Measurements from ENCODE around the gene HCAR2.
"Not testable (repeated sequence)": the region's sequence is repeated elsewhere in the genome, so short reads cannot be mapped to it uniquely, and the experiment has no call there.

The HCAR2 gene

GRCh38 chr12:122702890-122703611 is at the start of gene HCAR2:
HCAR2 (minus strand) TSS chr12:122703357; CDS start chr12:122703283, 74 bp downstream.
- H3K27ac Mint-ChIP-seq: not testable (repeated sequence)

GRCh38 chr12:122752464-122753318 is 49.5 kb upstream of the HCAR2 start, which contains the start of gene DENR:
DENR (plus strand) TSS chr12:122752824; CDS start chr12:122753702, 878 bp downstream.
- Mint-ChIP-seq H3K4me3 (peak within 1 kb of the TSS; percentile 97), H3K36me3 (peaks cover 26% of the 10 kb centered on the region), H3K9me3 (no peaks in the 10 kb centered on the region), H3K27ac (peak within 1 kb of the TSS; percentile 95), H3K27me3 (no peaks in the 10 kb centered on the region), H3K4me1 (peaks cover 46% of the 10 kb centered on the region)
- peak; percentile 86 for ATAC-seq (ENCODE audit: low read depth)
- peak; percentile 99 to 100 for DNase-seq (ENCODE audit: low spot score in 2 of 2)

More at GRCh38 chr12:122702890-122703611, at the start of gene HCAR2:
- H3K4me3 Mint-ChIP-seq; ATAC-seq (ENCODE audit: low read depth); H3K4me1 Mint-ChIP-seq; H3K27me3 Mint-ChIP-seq; H3K9me3 Mint-ChIP-seq; DNase-seq (ENCODE audit: low spot score in 2 of 2); H3K36me3 Mint-ChIP-seq: not testable (repeated sequence)

- ATAC-seq (ENCODE audit: low read depth); DNase-seq (ENCODE audit: low spot score in 2 of 2); H3K9me3 Mint-ChIP-seq; H3K27me3 Mint-ChIP-seq: not testable (repeated sequence)
- peak overlapping the region; percentile 97 for H3K4me3 Mint-ChIP-seq
- peaks cover 33% of the 10 kb centered on the region for H3K4me1 Mint-ChIP-seq
- peaks cover 15% of the 10 kb centered on the region for H3K36me3 Mint-ChIP-seq
- H3K27ac Mint-ChIP-seq: peak overlapping the region; percentile 95
These were observed 47.8 kb upstream of the HCAR2 start for GRCh38 chr12:122750781-122751515.

GRCh38 chr12:122749569-122750332 is 46.6 kb upstream of the HCAR2 start:
- ATAC-seq (ENCODE audit: low read depth): no peak
- no peaks in the 10 kb centered on the region for H3K27me3 Mint-ChIP-seq
- H3K36me3 Mint-ChIP-seq: peaks cover 8% of the 10 kb centered on the region
- no peaks in the 10 kb centered on the region for H3K9me3 Mint-ChIP-seq
- peaks cover 31% of the 10 kb centered on the region for H3K4me1 Mint-ChIP-seq
- no peak overlapping the region for H3K4me3 Mint-ChIP-seq
- no peak for DNase-seq (ENCODE audit: low spot score in 2 of 2)
- no peak overlapping the region for H3K27ac Mint-ChIP-seq

GRCh38 chr12:122747224-122748135 is 44.3 kb upstream of the HCAR2 start:
- H3K9me3 Mint-ChIP-seq: no peaks in the 10 kb centered on the region
- no peak overlapping the region for H3K4me3 Mint-ChIP-seq
- H3K4me1 Mint-ChIP-seq: peaks cover 18% of the 10 kb centered on the region
- H3K27ac Mint-ChIP-seq: no peak overlapping the region
- no peak for ATAC-seq (ENCODE audit: low read depth)
- no peaks in the 10 kb centered on the region for H3K36me3 Mint-ChIP-seq
- DNase-seq (ENCODE audit: low spot score in 2 of 2): no peak
- H3K27me3 Mint-ChIP-seq: no peaks in the 10 kb centered on the region

- DNase-seq (ENCODE audit: low spot score in 2 of 2): no peak
- Mint-ChIP-seq H3K4me3 (no peak overlapping the region), H3K36me3 (no peaks in the 10 kb centered on the region), H3K9me3 (peaks cover 1% of the 10 kb centered on the region), H3K27me3 (peaks cover 1% of the 10 kb centered on the region), H3K4me1 (no peaks in the 10 kb centered on the region), H3K27ac (no peak overlapping the region)
- no peak for ATAC-seq (ENCODE audit: low read depth)
These were observed 40.9 kb upstream of the HCAR2 start for GRCh38 chr12:122743895-122744525.

- no peak for ATAC-seq (ENCODE audit: low read depth)
- no peaks in the 10 kb centered on the region for H3K4me1 Mint-ChIP-seq
- H3K27me3 Mint-ChIP-seq: peaks cover 1% of the 10 kb centered on the region
- H3K36me3 Mint-ChIP-seq: no peaks in the 10 kb centered on the region
- DNase-seq (ENCODE audit: low spot score in 2 of 2): no peak
- H3K9me3 Mint-ChIP-seq: peaks cover 1% of the 10 kb centered on the region
- peak overlapping the region; percentile 75 for H3K27ac Mint-ChIP-seq
- no peak overlapping the region for H3K4me3 Mint-ChIP-seq
These were observed 37.2 kb upstream of the HCAR2 start for GRCh38 chr12:122740351-122740750.

- Mint-ChIP-seq H3K9me3 (peaks cover 1% of the 10 kb centered on the region), H3K4me3 (no peak overlapping the region), H3K27me3 (peaks cover 1% of the 10 kb centered on the region), H3K4me1 (peaks cover 4% of the 10 kb centered on the region), H3K27ac (no peak overlapping the region), H3K36me3 (no peaks in the 10 kb centered on the region)
- DNase-seq (ENCODE audit: low spot score in 2 of 2) (no peak), ATAC-seq (ENCODE audit: low read depth) (no peak)
These were observed 35.4 kb upstream of the HCAR2 start for GRCh38 chr12:122738571-122738970.

- H3K27ac Mint-ChIP-seq: peak overlapping the region; percentile 48
- peaks cover 17% of the 10 kb centered on the region for H3K4me1 Mint-ChIP-seq
- no peak overlapping the region for H3K4me3 Mint-ChIP-seq
These were observed 29.5 kb upstream of the HCAR2 start for GRCh38 chr12:122732611-122733010.

GRCh38 chr12:122732170-122732569 is 29.0 kb upstream of the HCAR2 start:
- peak overlapping the region; percentile 48 for H3K27ac Mint-ChIP-seq
- peak; percentile 65 for ATAC-seq (ENCODE audit: low read depth)
- H3K36me3 Mint-ChIP-seq: no peaks in the 10 kb centered on the region

More at GRCh38 chr12:122732611-122733010, 29.5 kb upstream of the HCAR2 start:
- DNase-seq (ENCODE audit: low spot score in 2 of 2) (no peak), ATAC-seq (ENCODE audit: low read depth) (no peak)
- Mint-ChIP-seq H3K9me3 (peaks cover 4% of the 10 kb centered on the region), H3K27me3 (peaks cover 5% of the 10 kb centered on the region), H3K36me3 (no peaks in the 10 kb centered on the region)

GRCh38 chr12:122730215-122731014 is 27.3 kb upstream of the HCAR2 start, which contains the start of gene HCAR1:
HCAR1 (minus strand) TSS chr12:122730844; CDS start chr12:122730339, 505 bp downstream.
- no peak for DNase-seq (ENCODE audit: low spot score in 2 of 2)

More at GRCh38 chr12:122732170-122732569, 29.0 kb upstream of the HCAR2 start:
- peaks cover 4% of the 10 kb centered on the region for H3K9me3 Mint-ChIP-seq
- DNase-seq (ENCODE audit: low spot score in 2 of 2): no peak
- H3K4me1 Mint-ChIP-seq: peaks cover 17% of the 10 kb centered on the region
- H3K4me3 Mint-ChIP-seq: no peak overlapping the region
- H3K27me3 Mint-ChIP-seq: peaks cover 5% of the 10 kb centered on the region

More at GRCh38 chr12:122730215-122731014, 27.3 kb upstream of the HCAR2 start, which contains the start of gene HCAR1:
- Mint-ChIP-seq H3K9me3 (peaks cover 4% of the 10 kb centered on the region), H3K4me3 (no peak within 1 kb of the TSS), H3K27me3 (peaks cover 5% of the 10 kb centered on the region), H3K36me3 (no peaks in the 10 kb centered on the region), H3K27ac (no peak within 1 kb of the TSS), H3K4me1 (peaks cover 25% of the 10 kb centered on the region)
- ATAC-seq (ENCODE audit: low read depth): no peak
